ENCODE results near the gene HLA-DQA1.

GRCh38 chr6:32664827-32665362 is 27.7 kb downstream of the HLA-DQA1 start:
- TF ChIP-seq POLR2A (IDR thresholded peaks at IDR 0.05) (no peak), POLR2AphosphoS5 (IDR thresholded peaks at IDR 0.05) (no peak)

Data from suprapubic skin (tissue), 4 donors.